Left ventricle myocardium inferior (tissue), 1 donor: ENCODE results near the gene SPATA32. TPM values are rescaled to one million over a fixed set of nuclear protein-coding genes. Genes with fewer than 3 reads are reported as not detected.

ENCODE experiments used
- DNase-seq: peaks from one replicate; pipeline ENCODE4 v3.0.0-alpha.2; 2020
- H3K27ac ChIP-seq: fragments of 200-600 bp; replicated peaks from 2 replicates; pipeline ENCODE4 v1.8.0; 2021
- H3K27me3 ChIP-seq: fragments of 200-600 bp; 2 replicates; pipeline ENCODE4 v1.8.0; 2021; ENCODE audit warnings: low read depth
- H3K36me3 ChIP-seq: fragments of 200-600 bp; 2 replicates; pipeline ENCODE4 v1.8.0; 2021
- H3K4me1 ChIP-seq: fragments of 200-600 bp; 2 replicates; pipeline ENCODE4 v1.8.0; 2021
- H3K4me3 ChIP-seq: fragments of 200-600 bp; 2 replicates; pipeline ENCODE4 v1.8.0; 2021; ENCODE audit warnings: mild to moderate bottlenecking, moderate library complexity
- H3K9me3 ChIP-seq: fragments of 200-600 bp; replicated peaks from 2 replicates; pipeline ENCODE4 v1.8.0; 2021
- CTCF ChIP-seq: fragments of 200-600 bp; IDR thresholded peaks from 2 replicates; pipeline ENCODE4 v1.8.0; 2021; ENCODE audit warnings: antibody characterized with exemption, mild to moderate bottlenecking, borderline replicate concordance
- intact Hi-C: fragments of 100-400 bp; cut with micrococcal nuclease; formaldehyde crosslinking; loops from one replicate; pipeline ENCODE4 v1.11.0; 2022
- total RNA-seq: library from RNA; stranded (reverse); fragmentation: NEBNext Ultra II Directional; extraction: Animal tissue kit (Norgen Biotek cat#: 25700); gene quantifications from one replicate; pipeline ENCODE4 v1.2.1, GENCODE V29; 2021
- donor health status: DM: no; HTN: yes; CAD: no; lungs with severe emphysema.

Gene SPATA32
- total RNA-seq, 1 donor from 2014 or later, result not detected

GRCh38 chr17:45264430-45264829 lies 2.5 kb upstream of the SPATA32 start:
- no peak overlapping the region for H3K4me3 ChIP-seq
- H3K27ac ChIP-seq, result peak overlapping the region; percentile 78
- DNase-seq, result no peak
- intact Hi-C loops, result no loop called here
- peaks cover 56% of the 10 kb centered on the region for H3K4me1 ChIP-seq
- no peak for TF ChIP-seq CTCF
- H3K36me3 ChIP-seq, result peaks cover 60% of the 10 kb centered on the region
- no peaks in the 10 kb centered on the region for H3K27me3 ChIP-seq
- H3K9me3 ChIP-seq, result no peaks in the 10 kb centered on the region

- H3K36me3 ChIP-seq, result peaks cover 51% of the 10 kb centered on the region
Observed at GRCh38 chr17:45263477-45263860, 1.6 kb upstream of the SPATA32 start.

GRCh38 chr17:45262516-45263476 lies 902 bp upstream of the SPATA32 start:
- Histone ChIP-seq H3K4me3 (peak overlapping the region; percentile 68), H3K9me3 (no peaks in the 10 kb centered on the region), H3K27me3 (no peaks in the 10 kb centered on the region), H3K27ac (peak overlapping the region; percentile 78), H3K36me3 (peaks cover 44% of the 10 kb centered on the region), H3K4me1 (peaks cover 56% of the 10 kb centered on the region)
- TF ChIP-seq CTCF, result no peak
- no peak for DNase-seq
- intact Hi-C loops, result no loop called here

More at GRCh38 chr17:45263477-45263860, 1.6 kb upstream of the SPATA32 start:
- no peaks in the 10 kb centered on the region for H3K27me3 ChIP-seq
- H3K27ac ChIP-seq, result peak overlapping the region; percentile 78
- no peak overlapping the region for H3K4me3 ChIP-seq
- no peak for DNase-seq
- no peak for TF ChIP-seq CTCF
- H3K4me1 ChIP-seq, result peaks cover 56% of the 10 kb centered on the region
- intact Hi-C loops, result no loop called here
- no peaks in the 10 kb centered on the region for H3K9me3 ChIP-seq

- Histone ChIP-seq H3K4me3 (no peak overlapping the region), H3K4me1 (peaks cover 48% of the 10 kb centered on the region), H3K9me3 (no peaks in the 10 kb centered on the region), H3K27me3 (no peaks in the 10 kb centered on the region), H3K27ac (peak overlapping the region; percentile 78), H3K36me3 (peaks cover 19% of the 10 kb centered on the region)
- DNase-seq, result peak; percentile 65
- TF ChIP-seq CTCF, result no peak
- intact Hi-C loops, result no loop called here
Observed at GRCh38 chr17:45260204-45260783, 1.6 kb downstream of the SPATA32 start.

GRCh38 chr17:45258981-45259380 lies 2.9 kb downstream of the SPATA32 start:
- no peak for DNase-seq
- Histone ChIP-seq H3K36me3 (peaks cover 6% of the 10 kb centered on the region), H3K27me3 (no peaks in the 10 kb centered on the region), H3K4me3 (no peak overlapping the region), H3K9me3 (no peaks in the 10 kb centered on the region), H3K4me1 (peaks cover 44% of the 10 kb centered on the region), H3K27ac (no peak overlapping the region)
- intact Hi-C loops, result no loop called here
- TF ChIP-seq CTCF, result no peak
